HEK293 (cell line): ENCODE measurements around the gene SUPT3H.

ENCODE experiments used
- CTCF ChIA-PET: fragments of 350-600 bp; formaldehyde crosslinking; extraction: SDS; loops from one replicate; lab custom pipeline; 2021; ENCODE audit warnings: antibody characterized with exemption; lab: Yijun Ruan, JAX
- POLR2A ChIA-PET: fragments of 300-600 bp; formaldehyde crosslinking; extraction: SDS; loops from one replicate; lab custom pipeline; 2020; ENCODE audit warnings: antibody characterized with exemption, inconsistent platforms; lab: Yijun Ruan, JAX
- H3K27ac ChIP-seq: fragments of 200-500 bp; sonication (Bioruptor generic); 2 replicates; pipeline ENCODE4 v1.5.1; 2014; ENCODE audit warnings: low read depth, low read length, control low read depth, inconsistent platforms; ENCODE audit errors: extremely low read depth
- H3K36me3 ChIP-seq, 2 experiments: fragments of 200-500 bp in 1 of 2; sonication (Bioruptor generic) in 1 of 2; 1 replicate in 1 of 2; 2 replicates in 1 of 2; pipeline ENCODE4 v1.5.1; 2014 to 2017; ENCODE audit warnings: inconsistent platforms in 2 of 2, low read length in 2 of 2; ENCODE audit not compliant: control insufficient read depth in 2 of 2, insufficient read depth in 1 of 2
- H3K4me1 ChIP-seq: fragments of 200-500 bp; sonication (Bioruptor generic); 2 replicates; pipeline ENCODE4 v1.5.1; 2014; ENCODE audit warnings: mild to moderate bottlenecking, low read length, inconsistent platforms; ENCODE audit not compliant: control insufficient read depth, insufficient read depth
- H3K4me3 ChIP-seq: 2 replicates; pipeline ENCODE4 v1.5.1; 2011; ENCODE audit warnings: low read depth, mild to moderate bottlenecking, control low read depth, low read length, moderate library complexity
- H3K9me3 ChIP-seq: fragments of 200-500 bp; sonication (Bioruptor generic); 2 replicates; pipeline ENCODE4 v1.5.1; 2014; ENCODE audit warnings: low read depth, low read length, inconsistent platforms; ENCODE audit not compliant: control insufficient read depth, insufficient read depth
- BCL6B ChIP-seq: fragments of 450-650 bp; formaldehyde crosslinking; IDR thresholded peaks from 2 replicates; pipeline ENCODE4 v1.5.1; 2017; ENCODE audit warnings: missing biosample characterization, missing genetic modification characterization
- CTCF ChIP-seq: fragments of 450-650 bp; formaldehyde crosslinking; IDR thresholded peaks from 2 replicates; pipeline ENCODE4 v1.5.1; 2016; ENCODE audit warnings: missing biosample characterization, missing genetic modification characterization
- FEZF1 ChIP-seq: fragments of 450-650 bp; formaldehyde crosslinking; IDR thresholded peaks from 2 replicates; pipeline ENCODE4 v1.5.1; 2016; ENCODE audit warnings: missing biosample characterization, missing genetic modification characterization
- HIC1 ChIP-seq: fragments of 450-650 bp; formaldehyde crosslinking; IDR thresholded peaks from 2 replicates; pipeline ENCODE4 v1.5.1; 2016; ENCODE audit warnings: missing biosample characterization, missing genetic modification characterization
- OSR2 ChIP-seq: fragments of 450-650 bp; formaldehyde crosslinking; IDR thresholded peaks from 2 replicates; pipeline ENCODE4 v1.5.1; 2016; ENCODE audit warnings: missing biosample characterization, missing genetic modification characterization
- REST ChIP-seq: fragments of 450-650 bp; formaldehyde crosslinking; IDR thresholded peaks from 2 replicates; pipeline ENCODE4 v1.5.1; 2016; ENCODE audit warnings: missing biosample characterization, missing genetic modification characterization
- WT1 ChIP-seq: fragments of 450-650 bp; formaldehyde crosslinking; IDR thresholded peaks from 2 replicates; pipeline ENCODE4 v1.5.1; 2016; ENCODE audit warnings: missing biosample characterization, missing genetic modification characterization
- ZBTB11 ChIP-seq: fragments of 450-650 bp; formaldehyde crosslinking; conservative IDR thresholded peaks from 2 replicates; pipeline ENCODE4 v1.5.1; 2016; ENCODE audit warnings: low read depth, missing biosample characterization, missing genetic modification characterization
- ZBTB17 ChIP-seq: fragments of 450-650 bp; formaldehyde crosslinking; IDR thresholded peaks from 2 replicates; pipeline ENCODE4 v1.5.1; 2016; ENCODE audit warnings: missing biosample characterization, missing genetic modification characterization
- ZFHX2 ChIP-seq: fragments of 450-650 bp; formaldehyde crosslinking; conservative IDR thresholded peaks from 2 replicates; pipeline ENCODE4 v1.5.1; 2016; ENCODE audit warnings: missing biosample characterization, missing genetic modification characterization
- ZFP41 ChIP-seq: fragments of 450-650 bp; formaldehyde crosslinking; IDR thresholded peaks from 2 replicates; pipeline ENCODE4 v1.5.1; 2016; ENCODE audit warnings: missing biosample characterization, missing genetic modification characterization, borderline replicate concordance
- ZNF140 ChIP-seq: fragments of 450-650 bp; formaldehyde crosslinking; IDR thresholded peaks from 2 replicates; pipeline ENCODE4 v1.5.1; 2016; ENCODE audit warnings: missing biosample characterization, missing genetic modification characterization
- ZNF292 ChIP-seq: fragments of 450-650 bp; formaldehyde crosslinking; IDR thresholded peaks from 2 replicates; pipeline ENCODE4 v1.5.1; 2016; ENCODE audit warnings: low read depth, missing biosample characterization, missing genetic modification characterization, borderline replicate concordance
- ZNF302 ChIP-seq: fragments of 450-650 bp; formaldehyde crosslinking; IDR thresholded peaks from 2 replicates; pipeline ENCODE4 v1.5.1; 2016; ENCODE audit warnings: missing biosample characterization, missing genetic modification characterization, low read depth
- ZNF324 ChIP-seq: fragments of 450-650 bp; formaldehyde crosslinking; IDR thresholded peaks from 2 replicates; pipeline ENCODE4 v1.5.1; 2016; ENCODE audit warnings: missing biosample characterization, missing genetic modification characterization
- ZNF366 ChIP-seq: fragments of 450-650 bp; formaldehyde crosslinking; conservative IDR thresholded peaks from 2 replicates; pipeline ENCODE4 v1.5.1; 2016; ENCODE audit warnings: missing biosample characterization, missing genetic modification characterization
- ZNF404 ChIP-seq: fragments of 450-650 bp; formaldehyde crosslinking; IDR thresholded peaks from 2 replicates; pipeline ENCODE4 v1.5.1; 2017; ENCODE audit warnings: missing biosample characterization, missing genetic modification characterization
- ZNF48 ChIP-seq: fragments of 450-650 bp; formaldehyde crosslinking; IDR thresholded peaks from 2 replicates; pipeline ENCODE4 v1.5.1; 2016; ENCODE audit warnings: missing biosample characterization, missing genetic modification characterization
- ZNF548 ChIP-seq: fragments of 450-650 bp; formaldehyde crosslinking; IDR thresholded peaks from 2 replicates; pipeline ENCODE4 v1.5.1; 2016; ENCODE audit warnings: missing biosample characterization, missing genetic modification characterization
- ZNF555 ChIP-seq: fragments of 450-650 bp; formaldehyde crosslinking; conservative IDR thresholded peaks from 2 replicates; pipeline ENCODE4 v1.5.1; 2017; ENCODE audit warnings: missing biosample characterization, mild to moderate bottlenecking, missing genetic modification characterization, inconsistent platforms
- ZSCAN30 ChIP-seq: fragments of 450-650 bp; IDR thresholded peaks from 2 replicates; pipeline ENCODE4 v1.5.1; 2018; ENCODE audit warnings: missing biosample characterization, mild to moderate bottlenecking, missing genetic modification characterization, moderate library complexity
- ZSCAN4 ChIP-seq: fragments of 450-650 bp; formaldehyde crosslinking; IDR thresholded peaks from 2 replicates; pipeline ENCODE4 v1.5.1; 2017; ENCODE audit warnings: missing biosample characterization, missing genetic modification characterization

SUPT3H gene

GRCh38 chr6:44925100-44925739 is 452.5 kb downstream of the SUPT3H start:
- CTCF ChIA-PET: interaction anchor here (0.7 kb wide), 1 partner anchor 274 kb away, joined by 3 read pairs; no protein-coding TSS in a partner anchor
- POLR2A ChIA-PET: no interaction called here
- Histone ChIP-seq H3K4me3 (no peak overlapping the region), H3K9me3 (no peaks in the 10 kb centered on the region), H3K36me3 (no peaks in the 10 kb centered on the region), H3K27ac (0 out of 2 replicates have a peak overlapping the region, but pooled peaks have one; percentile 7), H3K4me1 (peaks cover 5% of the 10 kb centered on the region)
- TF ChIP-seq ZSCAN4 (tag by site-specific recombination): no peak
- TF ChIP-seq HIC1 (tag by site-specific recombination): no peak
- no peak for TF ChIP-seq ZBTB11
- no peak for TF ChIP-seq WT1 (tag by site-specific recombination)
- no peak for TF ChIP-seq CTCF (tag by site-specific recombination)
- no peak for TF ChIP-seq ZNF548
- peak; percentile 45; the same call in 1 of the 2 replicates for TF ChIP-seq ZNF366 (tag by site-specific recombination)
- peak; percentile 78; the same call in 1 of the 2 replicates for TF ChIP-seq FEZF1 (tag by site-specific recombination)
- TF ChIP-seq ZNF324 (tag by site-specific recombination): no peak
- no peak for TF ChIP-seq REST (tag by site-specific recombination)
- no peak for TF ChIP-seq ZNF302 (tag by site-specific recombination)
- TF ChIP-seq BCL6B (tag by site-specific recombination): no peak
- TF ChIP-seq ZSCAN30 (tag by site-specific recombination): no peak
- TF ChIP-seq ZNF404 (tag by site-specific recombination): no peak
- no peak for TF ChIP-seq ZNF48 (tag by site-specific recombination)
- peak; percentile 13; the same call in 1 of the 2 replicates for TF ChIP-seq OSR2 (tag by site-specific recombination)
- TF ChIP-seq ZNF555 (tag by site-specific recombination): no peak
- TF ChIP-seq ZNF140 (tag by site-specific recombination): no peak
- no peak for TF ChIP-seq ZFP41 (tag by site-specific recombination)
- TF ChIP-seq ZNF292 (tag by site-specific recombination): no peak
- TF ChIP-seq ZBTB17: peak; percentile 71
- TF ChIP-seq ZFHX2 (tag by site-specific recombination): no peak
